ENCODE data around the gene ARAP1. TPM values are rescaled to one million over a fixed set of nuclear protein-coding genes. Genes with fewer than 3 reads are reported as not detected.

Gene ARAP1
- total RNA-seq, 3 donors from 2014 or later, result 85.9 to 109 (median 97.0) TPM

- DNase-seq (ENCODE audit: low spot score in 2 of 2), result no peak
- H3K36me3 ChIP-seq, result no peaks in the 10 kb centered on the region
- H3K27ac ChIP-seq, result peak overlapping the region in 1 of 2 donors; percentile 57
- TF ChIP-seq CTCF (IDR thresholded peaks at IDR 0.05), result peak; percentile 83 to 95 (median 94)
- TF ChIP-seq POLR2AphosphoS5 (IDR thresholded peaks at IDR 0.05), result no peak
- TF ChIP-seq POLR2A (IDR thresholded peaks at IDR 0.05), result no peak
- peak overlapping the region; percentile 57 to 88 (median 60) for H3K4me3 ChIP-seq
- no peaks in the 10 kb centered on the region for H3K4me1 ChIP-seq
- intact Hi-C loops (cut with DNase I; ENCODE audit: low total_unique reads), result no loop called here
- peaks cover 0 to 24% of the 10 kb centered on the region in 2 donors for H3K27me3 ChIP-seq
- H3K9me3 ChIP-seq, result no peaks in the 10 kb centered on the region
These were observed 109.2 kb downstream of the ARAP1 start for GRCh38 chr11:72642884-72643522.

- TF ChIP-seq POLR2A (IDR thresholded peaks at IDR 0.05) (no peak), POLR2AphosphoS5 (IDR thresholded peaks at IDR 0.05) (no peak)
- Histone ChIP-seq H3K4me1 (no peaks in the 10 kb centered on the region), H3K27me3 (peaks cover 0 to 24% of the 10 kb centered on the region in 2 donors), H3K27ac (peak overlapping the region in 1 of 2 donors; percentile 57), H3K4me3 (peak overlapping the region; percentile 57 to 88 (median 60)), H3K9me3 (no peaks in the 10 kb centered on the region), H3K36me3 (no peaks in the 10 kb centered on the region)
- DNase-seq (ENCODE audit: low spot score in 2 of 2), result no peak
- intact Hi-C loops (cut with DNase I; ENCODE audit: low total_unique reads), result no loop called here
These were observed 109.9 kb downstream of the ARAP1 start for GRCh38 chr11:72642043-72642883.

- Histone ChIP-seq H3K9me3 (no peaks in the 10 kb centered on the region), H3K4me3 (peak overlapping the region; percentile 57 to 88 (median 60)), H3K27me3 (peaks cover 0 to 24% of the 10 kb centered on the region in 2 donors), H3K36me3 (no peaks in the 10 kb centered on the region), H3K4me1 (no peaks in the 10 kb centered on the region), H3K27ac (peak overlapping the region in 1 of 2 donors; percentile 57)
- no peak for TF ChIP-seq CTCF (IDR thresholded peaks at IDR 0.05)
- no peak for TF ChIP-seq POLR2AphosphoS5 (IDR thresholded peaks at IDR 0.05)
- no peak for TF ChIP-seq POLR2A (IDR thresholded peaks at IDR 0.05)
- no peak for DNase-seq (ENCODE audit: low spot score in 2 of 2)
- intact Hi-C loops (cut with DNase I; ENCODE audit: low total_unique reads), result loop anchor here (1.0 kb wide), 1 partner anchor 36 kb away; no protein-coding TSS in a partner anchor
These were observed 110.6 kb downstream of the ARAP1 start for GRCh38 chr11:72641522-72642042.

GRCh38 chr11:72639502-72640375 lies 112.5 kb downstream of the ARAP1 start:
- TF ChIP-seq CTCF (IDR thresholded peaks at IDR 0.05) (no peak), POLR2A (IDR thresholded peaks at IDR 0.05) (no peak), POLR2AphosphoS5 (IDR thresholded peaks at IDR 0.05) (peak in 2 of 3 donors; percentile 19 to 35)
- intact Hi-C loops (cut with DNase I; ENCODE audit: low total_unique reads), result no loop called here
- Histone ChIP-seq H3K4me1 (no peaks in the 10 kb centered on the region), H3K4me3 (peak overlapping the region; percentile 57 to 88 (median 60)), H3K27me3 (peaks cover 0 to 24% of the 10 kb centered on the region in 2 donors), H3K27ac (peak overlapping the region; percentile 8 to 57), H3K9me3 (no peaks in the 10 kb centered on the region), H3K36me3 (no peaks in the 10 kb centered on the region)
- no peak for DNase-seq (ENCODE audit: low spot score in 2 of 2)

- intact Hi-C loops (cut with DNase I; ENCODE audit: low total_unique reads), result no loop called here
These were observed 114.3 kb downstream of the ARAP1 start for GRCh38 chr11:72637926-72638325.

More at GRCh38 chr11:72637926-72638325, 114.3 kb downstream of the ARAP1 start:
- peak overlapping the region in 1 of 2 donors; percentile 66 for H3K27ac ChIP-seq
- H3K27me3 ChIP-seq, result peaks cover 0 to 24% of the 10 kb centered on the region in 2 donors
- TF ChIP-seq POLR2A (IDR thresholded peaks at IDR 0.05) (no peak), POLR2AphosphoS5 (IDR thresholded peaks at IDR 0.05) (no peak), CTCF (IDR thresholded peaks at IDR 0.05) (no peak)
- no peaks in the 10 kb centered on the region for H3K36me3 ChIP-seq
- peak overlapping the region in 1 of 3 donors; percentile 7 for H3K4me3 ChIP-seq
- no peak for DNase-seq (ENCODE audit: low spot score in 2 of 2)
- H3K9me3 ChIP-seq, result no peaks in the 10 kb centered on the region
- no peaks in the 10 kb centered on the region for H3K4me1 ChIP-seq
